Measurements from ENCODE around the gene MAGEA3. TPM values are rescaled to one million over a fixed set of nuclear protein-coding genes. Genes with fewer than 3 reads are reported as not detected.
"Not testable (repeated sequence)": the region's sequence is repeated elsewhere in the genome, so short reads cannot be mapped to it uniquely, and the experiment has no call there.

The MAGEA3 gene, protein sequence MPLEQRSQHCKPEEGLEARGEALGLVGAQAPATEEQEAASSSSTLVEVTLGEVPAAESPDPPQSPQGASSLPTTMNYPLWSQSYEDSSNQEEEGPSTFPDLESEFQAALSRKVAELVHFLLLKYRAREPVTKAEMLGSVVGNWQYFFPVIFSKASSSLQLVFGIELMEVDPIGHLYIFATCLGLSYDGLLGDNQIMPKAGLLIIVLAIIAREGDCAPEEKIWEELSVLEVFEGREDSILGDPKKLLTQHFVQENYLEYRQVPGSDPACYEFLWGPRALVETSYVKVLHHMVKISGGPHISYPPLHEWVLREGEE
- total RNA-seq, result not detected in 2 replicates
- not detected for total RNA-seq (2013)
- polyA plus RNA-seq, result not detected in 2 replicates
- 0.14 and 1.2 TPM in 2 replicates for polyA minus RNA-seq

DNA sequence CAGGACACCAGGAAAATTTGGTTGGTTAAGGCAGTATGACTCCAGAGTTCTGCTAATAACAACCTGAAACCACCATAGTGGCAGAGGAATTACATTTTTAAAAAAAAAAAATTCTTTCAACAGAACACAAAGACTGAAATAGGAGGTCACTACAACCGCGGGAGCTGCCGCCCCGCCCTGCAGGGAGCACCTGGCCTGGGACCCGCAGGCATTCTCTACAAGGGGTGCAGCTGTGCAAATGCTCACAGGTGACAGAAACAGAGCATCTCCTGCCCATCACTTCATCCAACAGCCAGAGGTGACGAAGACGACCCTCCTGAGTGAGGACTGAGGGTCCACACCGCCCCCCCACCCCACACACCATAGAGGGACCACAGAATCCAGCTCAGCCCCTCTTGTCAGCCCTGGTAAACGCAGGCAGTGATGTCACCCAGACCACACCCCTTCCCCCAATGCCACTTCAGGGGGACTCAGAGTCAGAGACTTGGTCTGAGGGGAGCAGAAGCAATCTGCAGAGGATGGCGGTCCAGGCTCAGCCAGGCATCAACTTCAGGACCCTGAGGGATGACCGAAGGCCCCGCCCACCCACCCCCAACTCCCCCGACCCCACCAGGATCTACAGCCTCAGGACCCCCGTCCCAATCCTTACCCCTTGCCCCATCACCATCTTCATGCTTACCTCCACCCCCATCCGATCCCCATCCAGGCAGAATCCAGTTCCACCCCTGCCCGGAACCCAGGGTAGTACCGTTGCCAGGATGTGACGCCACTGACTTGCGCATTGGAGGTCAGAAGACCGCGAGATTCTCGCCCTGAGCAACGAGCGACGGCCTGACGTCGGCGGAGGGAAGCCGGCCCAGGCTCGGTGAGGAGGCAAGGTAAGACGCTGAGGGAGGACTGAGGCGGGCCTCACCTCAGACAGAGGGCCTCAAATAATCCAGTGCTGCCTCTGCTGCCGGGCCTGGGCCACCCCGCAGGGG, at the start of gene MAGEA3:
MAGEA3 (plus strand) TSS at position 843 of the 980 bp plus-strand sequence. CDS start 2,039 bp downstream, outside the sequence.
- H3K79me2 ChIP-seq (ENCODE audit: control insufficient read depth, insufficient read depth, low read length); H3K4me1 Mint-ChIP-seq; H3K27me3 ChIP-seq (replicated peaks in 1 of 4; ENCODE audit: control extremely low read depth in 1 of 4, control insufficient read depth in 3 of 4, insufficient read depth in 4 of 4, low read length in 3 of 4); intact Hi-C loops (cut with micrococcal nuclease); H3K27me3 Mint-ChIP-seq; H3K27ac Mint-ChIP-seq; H3K27ac ChIP-seq (ENCODE audit: low read length in 2 of 2); DNase-seq; H4K20me1 ChIP-seq (ENCODE audit: control insufficient read depth, insufficient read depth, low read length, poor library complexity, severe bottlenecking); H3K9me3 ChIP-seq (ENCODE audit: control extremely low read depth in 1 of 3, control insufficient read depth in 2 of 3, insufficient read depth in 1 of 3, low read length in 2 of 3); H3K4me3 ChIP-seq (ENCODE audit: control extremely low read depth in 1 of 5, extremely low read depth in 1 of 5, insufficient read depth in 1 of 5, low read depth in 2 of 5, low read length in 4 of 5); H3K9me3 Mint-ChIP-seq (ENCODE audit: insufficient read depth); ATAC-seq (ENCODE audit: low read depth); H3K4me2 ChIP-seq (replicated peaks; ENCODE audit: low read depth, low read length, poor library complexity, severe bottlenecking); H3K4me1 ChIP-seq (ENCODE audit: control insufficient read depth in 2 of 2, insufficient read depth in 2 of 2, low read length in 2 of 2); H2AFZ ChIP-seq (ENCODE audit: insufficient read depth, low read depth, low read length, poor library complexity, severe bottlenecking); CTCF ChIA-PET; H3K9ac ChIP-seq (ENCODE audit: low read length); H3K36me3 ChIP-seq (replicated peaks in 1 of 2; ENCODE audit: control extremely low read depth in 1 of 2, control insufficient read depth in 1 of 2, extremely low read depth in 1 of 2, insufficient read depth in 2 of 2, low read length in 1 of 2); H3K4me3 Mint-ChIP-seq; POLR2A ChIA-PET: not testable (repeated sequence)
- no CpG with 5 or more reads among the region's 34 CpGs for WGBS (ENCODE audit: insufficient coverage)

DNA sequence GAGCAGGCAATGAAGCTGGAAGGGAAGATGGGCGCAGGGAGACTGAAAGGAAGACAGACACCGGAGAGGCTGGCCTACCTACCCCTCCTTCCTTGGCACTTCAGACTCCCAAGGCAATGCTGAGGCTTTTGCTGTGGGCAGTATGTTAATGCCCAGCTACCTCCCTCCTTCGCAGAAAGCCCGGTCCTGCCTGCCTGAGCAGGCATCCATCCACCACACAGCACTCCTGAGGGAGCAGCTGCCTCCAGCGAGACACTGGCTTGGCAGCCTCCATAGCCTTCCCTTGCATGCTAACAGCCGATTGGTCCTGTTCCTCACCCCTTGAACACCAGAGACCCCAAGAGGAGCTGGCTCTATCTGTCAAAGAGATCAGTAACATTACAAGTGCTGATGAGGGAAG, 46.5 kb upstream of the MAGEA3 start:
- no peaks in the 10 kb centered on the region for H3K4me1 Mint-ChIP-seq
- Histone ChIP-seq H3K4me3 (ENCODE audit: control extremely low read depth in 1 of 5, extremely low read depth in 1 of 5, insufficient read depth in 1 of 5, low read depth in 2 of 5, low read length in 4 of 5) (no peak overlapping the region), H3K27me3 (replicated peaks in 1 of 4; ENCODE audit: control extremely low read depth in 1 of 4, control insufficient read depth in 3 of 4, insufficient read depth in 4 of 4, low read length in 3 of 4) (no peaks in the 10 kb centered on the region), H3K4me1 (ENCODE audit: control insufficient read depth in 2 of 2, insufficient read depth in 2 of 2, low read length in 2 of 2) (no peaks in the 10 kb centered on the region), H3K36me3 (replicated peaks in 1 of 2; ENCODE audit: control extremely low read depth in 1 of 2, control insufficient read depth in 1 of 2, extremely low read depth in 1 of 2, insufficient read depth in 2 of 2, low read length in 1 of 2) (no peaks in the 10 kb centered on the region), H3K4me2 (replicated peaks; ENCODE audit: low read depth, low read length, poor library complexity, severe bottlenecking) (no peak overlapping the region), H3K27ac (ENCODE audit: low read length in 2 of 2) (no peak overlapping the region), H3K9ac (ENCODE audit: low read length) (no peak overlapping the region), H3K9me3 (ENCODE audit: control extremely low read depth in 1 of 3, control insufficient read depth in 2 of 3, insufficient read depth in 1 of 3, low read length in 2 of 3) (no peaks in the 10 kb centered on the region), H3K79me2 (ENCODE audit: control insufficient read depth, insufficient read depth, low read length) (no peaks in the 10 kb centered on the region), H2AFZ (ENCODE audit: insufficient read depth, low read depth, low read length, poor library complexity, severe bottlenecking) (no peak overlapping the region), H4K20me1 (ENCODE audit: control insufficient read depth, insufficient read depth, low read length, poor library complexity, severe bottlenecking) (no peaks in the 10 kb centered on the region)
- H3K27ac Mint-ChIP-seq, result no peak overlapping the region
- H3K27me3 Mint-ChIP-seq, result no peaks in the 10 kb centered on the region
- no peaks in the 10 kb centered on the region for H3K9me3 Mint-ChIP-seq (ENCODE audit: insufficient read depth)
- ATAC-seq (ENCODE audit: low read depth) (no peak), DNase-seq (no peak)
- ChIA-PET POLR2A (no interaction called here), CTCF (no interaction called here)
- WGBS (ENCODE audit: insufficient coverage), result 100% methylated on average over 1 of the region's 6 CpGs
- no peak for TF ChIP-seq EZH2 (IDR thresholded peaks at IDR 0.05; ENCODE audit: borderline replicate concordance, insufficient read depth, low read depth, low read length, poor library complexity, severe bottlenecking)
- TF ChIP-seq, protein P1, sequence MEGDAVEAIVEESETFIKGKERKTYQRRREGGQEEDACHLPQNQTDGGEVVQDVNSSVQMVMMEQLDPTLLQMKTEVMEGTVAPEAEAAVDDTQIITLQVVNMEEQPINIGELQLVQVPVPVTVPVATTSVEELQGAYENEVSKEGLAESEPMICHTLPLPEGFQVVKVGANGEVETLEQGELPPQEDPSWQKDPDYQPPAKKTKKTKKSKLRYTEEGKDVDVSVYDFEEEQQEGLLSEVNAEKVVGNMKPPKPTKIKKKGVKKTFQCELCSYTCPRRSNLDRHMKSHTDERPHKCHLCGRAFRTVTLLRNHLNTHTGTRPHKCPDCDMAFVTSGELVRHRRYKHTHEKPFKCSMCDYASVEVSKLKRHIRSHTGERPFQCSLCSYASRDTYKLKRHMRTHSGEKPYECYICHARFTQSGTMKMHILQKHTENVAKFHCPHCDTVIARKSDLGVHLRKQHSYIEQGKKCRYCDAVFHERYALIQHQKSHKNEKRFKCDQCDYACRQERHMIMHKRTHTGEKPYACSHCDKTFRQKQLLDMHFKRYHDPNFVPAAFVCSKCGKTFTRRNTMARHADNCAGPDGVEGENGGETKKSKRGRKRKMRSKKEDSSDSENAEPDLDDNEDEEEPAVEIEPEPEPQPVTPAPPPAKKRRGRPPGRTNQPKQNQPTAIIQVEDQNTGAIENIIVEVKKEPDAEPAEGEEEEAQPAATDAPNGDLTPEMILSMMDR (IDR thresholded peaks at IDR 0.05), result no peak
- intact Hi-C loops (cut with micrococcal nuclease), result no loop called here
- no peak overlapping the region for H3K4me3 Mint-ChIP-seq

Data from B cell (primary cell).